Measurements from ENCODE around the gene DCLK3.

Gene DCLK3, protein sequence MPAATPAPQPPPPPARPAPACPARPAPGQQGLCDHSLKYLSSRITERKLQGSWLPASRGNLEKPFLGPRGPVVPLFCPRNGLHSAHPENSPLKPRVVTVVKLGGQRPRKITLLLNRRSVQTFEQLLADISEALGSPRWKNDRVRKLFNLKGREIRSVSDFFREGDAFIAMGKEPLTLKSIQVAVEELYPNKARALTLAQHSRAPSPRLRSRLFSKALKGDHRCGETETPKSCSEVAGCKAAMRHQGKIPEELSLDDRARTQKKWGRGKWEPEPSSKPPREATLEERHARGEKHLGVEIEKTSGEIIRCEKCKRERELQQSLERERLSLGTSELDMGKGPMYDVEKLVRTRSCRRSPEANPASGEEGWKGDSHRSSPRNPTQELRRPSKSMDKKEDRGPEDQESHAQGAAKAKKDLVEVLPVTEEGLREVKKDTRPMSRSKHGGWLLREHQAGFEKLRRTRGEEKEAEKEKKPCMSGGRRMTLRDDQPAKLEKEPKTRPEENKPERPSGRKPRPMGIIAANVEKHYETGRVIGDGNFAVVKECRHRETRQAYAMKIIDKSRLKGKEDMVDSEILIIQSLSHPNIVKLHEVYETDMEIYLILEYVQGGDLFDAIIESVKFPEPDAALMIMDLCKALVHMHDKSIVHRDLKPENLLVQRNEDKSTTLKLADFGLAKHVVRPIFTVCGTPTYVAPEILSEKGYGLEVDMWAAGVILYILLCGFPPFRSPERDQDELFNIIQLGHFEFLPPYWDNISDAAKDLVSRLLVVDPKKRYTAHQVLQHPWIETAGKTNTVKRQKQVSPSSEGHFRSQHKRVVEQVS

GRCh38 chr3:36763850-36764703 lies at the start of gene DCLK3:
Gene DCLK3, minus strand, starts transcription at chr3:36764553. Its CDS starts 290 bp downstream, at chr3:36764263.
- DNase-seq: peak; percentile 68

- no peak for DNase-seq
Observed at GRCh38 chr3:36813305-36813704, 49.0 kb upstream of the DCLK3 start.

DNA sequence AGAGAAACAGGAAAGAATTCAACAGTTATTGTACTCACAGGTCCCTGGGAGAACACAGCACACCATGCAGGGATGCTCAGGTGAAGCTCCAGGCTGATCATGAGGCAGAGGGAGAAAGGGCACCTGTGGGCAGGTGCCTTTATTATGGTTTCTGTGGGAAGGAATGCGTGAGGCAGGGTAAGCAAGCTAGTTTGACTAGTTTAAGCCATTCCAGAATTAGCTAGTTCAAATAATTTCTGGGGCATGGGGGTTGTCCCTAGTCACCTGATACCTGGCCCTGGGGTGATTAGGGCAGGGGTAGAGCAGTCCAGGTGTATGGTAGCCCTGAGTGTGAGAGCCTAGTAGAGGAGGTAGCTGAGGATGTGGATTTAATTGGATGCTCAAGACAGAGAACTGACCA lies 47.9 kb upstream of the DCLK3 start:
- no peak for DNase-seq

- DNase-seq: no peak
Observed at GRCh38 chr3:36811768-36812167, 47.4 kb upstream of the DCLK3 start.

DNA sequence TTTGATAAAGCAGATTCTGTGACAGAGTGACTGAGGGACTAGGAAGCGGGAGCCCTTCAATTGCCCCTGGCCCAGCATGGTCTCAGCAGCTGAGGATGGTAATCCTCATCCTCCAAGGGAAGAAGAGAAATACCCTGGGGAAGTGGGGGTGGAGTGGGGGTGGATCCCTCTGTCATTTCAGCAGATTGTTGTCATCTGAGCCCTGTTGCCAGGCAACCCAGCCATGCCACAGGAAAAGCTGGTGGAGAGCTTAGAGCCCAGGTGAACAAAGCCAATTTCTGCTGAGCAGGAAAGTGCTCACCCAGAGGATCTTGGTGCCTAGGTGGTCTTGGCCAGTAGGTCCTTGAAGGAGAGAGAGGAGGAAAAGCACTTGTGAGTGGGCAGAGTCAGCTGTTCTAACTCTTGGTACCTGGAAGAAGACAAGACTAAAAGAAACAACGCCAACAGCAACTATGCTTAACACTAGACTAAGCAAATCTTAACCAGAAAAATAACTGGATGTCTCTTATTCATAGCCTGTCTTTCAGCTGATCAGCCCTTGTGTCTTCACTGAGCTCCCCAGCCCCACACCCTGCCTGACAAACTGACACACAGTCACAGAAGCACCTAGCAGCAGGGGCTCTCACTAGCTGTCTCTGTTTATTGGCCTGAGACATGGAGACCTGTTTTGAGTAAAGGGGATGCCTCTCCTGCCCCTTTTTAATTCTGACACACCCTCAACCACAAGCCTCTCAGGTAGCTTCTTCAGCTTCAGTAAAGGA lies 40.1 kb upstream of the DCLK3 start:
- peak; percentile 39 for DNase-seq

DNA sequence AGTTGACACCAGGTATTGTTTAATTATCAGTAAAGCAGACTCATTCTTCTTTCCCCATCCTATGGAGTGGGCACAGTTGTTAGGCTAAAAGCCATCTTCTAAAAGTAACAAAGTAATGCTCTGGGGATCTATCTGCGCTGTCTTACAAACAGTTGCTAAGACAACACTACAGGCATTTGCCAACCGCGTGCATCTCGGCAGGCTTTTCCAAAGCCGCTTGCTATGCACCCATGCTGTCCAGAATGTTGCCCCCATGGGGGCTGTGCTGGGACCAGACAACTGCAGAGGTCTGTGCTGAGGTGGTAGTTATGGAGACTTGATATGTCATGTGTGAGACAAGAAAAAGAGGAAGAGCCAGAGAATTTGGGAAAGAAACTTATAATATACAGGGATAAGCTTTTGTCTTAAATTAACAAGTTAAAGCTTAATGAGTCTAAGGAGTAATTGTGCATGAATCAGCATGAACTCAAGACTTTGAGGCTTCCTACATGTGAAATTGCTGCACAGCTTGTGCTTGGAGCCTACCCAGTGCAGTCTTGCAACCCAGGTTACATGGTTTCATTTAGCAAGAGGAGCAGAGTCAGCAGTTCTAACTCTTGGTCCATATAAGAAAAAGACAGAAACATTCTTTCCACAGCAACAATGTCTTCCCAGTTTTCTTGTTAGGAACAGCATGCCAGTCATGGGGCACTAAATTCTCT lies 38.9 kb upstream of the DCLK3 start:
- no peak for DNase-seq

DNA sequence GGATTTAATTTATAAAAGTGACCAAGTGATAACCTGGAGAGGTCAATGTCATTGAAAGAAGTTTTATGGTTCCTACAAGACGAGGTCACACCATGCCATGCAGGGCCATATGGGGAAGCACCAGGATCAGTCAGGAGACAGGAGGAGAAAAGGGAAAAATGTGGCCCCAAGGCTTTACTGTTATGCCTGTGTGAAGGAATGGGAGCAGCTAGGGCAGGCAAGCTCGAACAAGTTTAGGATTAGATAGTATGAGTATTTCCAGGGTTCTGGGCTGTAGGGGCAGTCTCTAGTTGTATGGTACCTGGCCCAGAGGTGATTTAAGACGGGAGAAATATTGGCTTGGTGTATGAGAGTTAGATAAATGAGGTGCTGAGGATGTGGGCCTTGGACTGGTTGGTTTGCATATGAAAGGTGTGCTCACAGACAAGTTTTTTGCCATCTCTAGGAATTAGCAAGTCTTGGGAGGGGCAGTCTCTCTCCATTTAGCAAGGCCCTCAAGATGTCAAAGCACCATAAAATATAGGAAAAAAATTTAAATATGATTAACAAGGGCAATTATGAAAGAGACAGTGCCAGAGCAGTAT lies 36.3 kb upstream of the DCLK3 start:
- DNase-seq: no peak

- no peak for DNase-seq
Observed at GRCh38 chr3:36796881-36797280, 32.5 kb upstream of the DCLK3 start.

DNA sequence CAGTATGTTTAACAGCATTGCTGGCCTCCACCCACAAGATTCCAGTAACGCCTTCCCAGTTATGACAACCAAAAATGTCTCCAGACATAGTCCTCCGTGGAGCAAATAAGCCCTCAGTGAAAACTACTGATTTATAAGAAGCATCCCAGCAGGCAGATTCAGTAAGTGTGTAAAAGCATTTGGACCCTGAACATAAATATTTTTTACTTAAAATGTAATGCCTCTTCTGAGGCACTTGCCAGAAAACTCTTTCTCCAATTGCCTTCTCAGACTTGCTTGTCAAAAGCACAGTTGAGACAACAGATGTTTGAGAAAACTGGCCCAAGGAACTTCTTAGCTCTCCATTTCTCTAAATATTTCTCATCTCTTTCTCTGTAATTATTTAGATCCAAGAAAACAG lies 31.8 kb upstream of the DCLK3 start:
- no peak for DNase-seq

- no peak for DNase-seq
Observed at GRCh38 chr3:36795622-36796021, 31.3 kb upstream of the DCLK3 start.

GRCh38 chr3:36792342-36792741 lies 28.0 kb upstream of the DCLK3 start:
- no peak for DNase-seq

GRCh38 chr3:36790765-36791164 lies 26.4 kb upstream of the DCLK3 start:
- no peak for DNase-seq

GRCh38 chr3:36786921-36787890 lies 22.9 kb upstream of the DCLK3 start:
- no peak for DNase-seq

GRCh38 chr3:36784138-36784635 lies 19.8 kb upstream of the DCLK3 start:
- no peak for DNase-seq

- DNase-seq: no peak
Observed at GRCh38 chr3:36777424-36778218, 13.3 kb upstream of the DCLK3 start.

DNA sequence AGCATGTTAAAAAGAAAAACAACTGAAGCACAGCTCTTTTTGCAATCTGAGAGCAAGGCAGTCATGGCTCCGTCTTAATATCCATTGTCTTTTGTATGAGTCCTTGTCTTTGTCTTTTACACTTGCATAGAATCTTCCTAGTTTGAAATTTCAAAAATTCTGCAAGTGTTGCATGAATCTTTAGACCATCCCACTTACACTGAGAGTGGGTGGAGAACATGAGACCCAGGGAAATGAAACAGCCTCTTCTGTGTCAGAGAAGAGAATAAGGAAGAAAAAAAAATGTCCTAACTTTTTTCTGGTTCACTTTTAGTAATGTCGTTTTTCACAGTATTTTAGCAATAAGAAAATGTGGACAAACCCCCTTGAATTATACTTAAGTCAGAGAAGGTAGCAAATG lies 12.1 kb upstream of the DCLK3 start:
- DNase-seq: no peak

DNA sequence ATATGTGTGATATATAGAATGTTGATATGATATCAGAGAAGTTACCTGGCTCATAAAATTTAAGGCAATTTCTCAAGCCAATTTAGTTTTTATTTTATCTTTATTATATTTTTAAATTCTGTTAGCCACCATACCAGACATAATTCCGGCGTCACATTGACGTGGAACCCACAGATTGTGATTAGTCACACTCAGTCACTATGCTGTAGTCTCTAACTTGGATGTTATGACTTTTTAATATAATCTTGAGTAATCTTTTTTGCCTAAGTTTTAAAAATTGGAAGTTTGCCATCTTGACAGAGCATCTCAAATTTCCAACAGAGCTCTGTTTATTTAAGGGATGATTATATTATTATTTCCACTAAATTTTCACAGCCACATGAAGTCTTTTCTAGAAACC lies 9.7 kb upstream of the DCLK3 start:
- no peak for DNase-seq

- DNase-seq: no peak
Observed at GRCh38 chr3:36771931-36772330, 7.6 kb upstream of the DCLK3 start.

DNA sequence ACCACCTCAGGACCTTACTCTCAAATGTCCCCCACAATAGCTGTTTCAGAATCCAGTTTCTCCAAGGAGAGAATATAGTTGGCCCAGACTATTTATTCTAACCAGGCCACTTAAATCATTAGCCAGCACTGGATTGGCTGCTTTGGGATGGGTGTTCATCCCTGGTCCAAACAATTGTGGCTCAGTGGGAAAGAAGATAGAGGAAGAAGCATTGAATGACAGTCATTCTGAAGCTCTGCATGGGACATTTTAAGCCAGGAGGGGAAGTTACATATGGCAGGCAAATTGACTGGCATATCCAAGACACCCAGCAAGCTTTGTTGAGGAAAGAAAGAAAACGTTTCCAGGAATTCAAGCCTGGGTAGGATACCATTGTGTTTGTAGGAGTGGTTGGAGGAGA lies 5.6 kb upstream of the DCLK3 start:
- no peak for DNase-seq

All from retina (tissue), 1 donor.